Keratinocyte (primary cell): ENCODE measurements around the gene SCAP.

ENCODE experiments used
- EZH2 ChIP-seq: IDR thresholded peaks from one replicate; pipeline ENCODE4 v1.6.1; 2012; ENCODE audit warnings: inconsistent platforms, mild to moderate bottlenecking, low read length, moderate library complexity
- TF ChIP-seq, protein P1 (sequence below), 3 experiments: IDR thresholded peaks in 1 of 3; conservative IDR thresholded peaks in 1 of 3; optimal IDR thresholded peaks in 1 of 3; 2 replicates in 2 of 3; 3 replicates in 1 of 3; pipeline versions ENCODE3 to v1.5.1; 2011; ENCODE audit warnings: low read length in 3 of 3, mild to moderate bottlenecking in 3 of 3, moderate library complexity in 2 of 3, control low read depth in 1 of 3, inconsistent platforms in 1 of 3; ENCODE audit not compliant: insufficient read depth in 2 of 3; ENCODE audit errors: extremely low read depth in 1 of 3

DNA sequence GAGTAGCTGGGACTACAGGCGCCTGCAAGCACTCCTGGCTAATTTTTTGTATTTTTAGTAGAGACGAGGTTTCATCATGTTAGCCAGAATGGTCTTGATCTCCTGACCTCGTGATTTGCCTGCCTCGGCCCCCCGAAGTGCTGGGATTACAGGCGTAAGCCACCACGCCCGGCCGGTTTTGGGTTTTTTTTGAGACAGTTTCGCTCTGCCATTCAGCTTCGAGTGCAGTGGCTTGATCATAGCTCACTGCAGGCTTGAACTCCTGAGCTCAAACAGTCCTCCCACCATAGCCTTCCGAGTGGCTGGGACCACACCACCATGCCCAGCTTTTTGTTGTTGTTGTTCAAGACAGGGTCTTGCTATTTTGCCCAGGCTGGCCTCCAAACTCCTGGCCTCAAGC is 16.0 kb upstream of the SCAP start:
- TF ChIP-seq, protein P1, sequence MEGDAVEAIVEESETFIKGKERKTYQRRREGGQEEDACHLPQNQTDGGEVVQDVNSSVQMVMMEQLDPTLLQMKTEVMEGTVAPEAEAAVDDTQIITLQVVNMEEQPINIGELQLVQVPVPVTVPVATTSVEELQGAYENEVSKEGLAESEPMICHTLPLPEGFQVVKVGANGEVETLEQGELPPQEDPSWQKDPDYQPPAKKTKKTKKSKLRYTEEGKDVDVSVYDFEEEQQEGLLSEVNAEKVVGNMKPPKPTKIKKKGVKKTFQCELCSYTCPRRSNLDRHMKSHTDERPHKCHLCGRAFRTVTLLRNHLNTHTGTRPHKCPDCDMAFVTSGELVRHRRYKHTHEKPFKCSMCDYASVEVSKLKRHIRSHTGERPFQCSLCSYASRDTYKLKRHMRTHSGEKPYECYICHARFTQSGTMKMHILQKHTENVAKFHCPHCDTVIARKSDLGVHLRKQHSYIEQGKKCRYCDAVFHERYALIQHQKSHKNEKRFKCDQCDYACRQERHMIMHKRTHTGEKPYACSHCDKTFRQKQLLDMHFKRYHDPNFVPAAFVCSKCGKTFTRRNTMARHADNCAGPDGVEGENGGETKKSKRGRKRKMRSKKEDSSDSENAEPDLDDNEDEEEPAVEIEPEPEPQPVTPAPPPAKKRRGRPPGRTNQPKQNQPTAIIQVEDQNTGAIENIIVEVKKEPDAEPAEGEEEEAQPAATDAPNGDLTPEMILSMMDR (optimal IDR thresholded peaks at IDR 0.05 in 1 of 3, IDR thresholded peaks at IDR 0.05 in 1 of 3, conservative IDR thresholded peaks at IDR 0.05 in 1 of 3; ENCODE audit: extremely low read depth in 1 of 3, insufficient read depth in 2 of 3, low read length in 3 of 3) = no peak
- no peak for TF ChIP-seq EZH2
